Suppressor macrophage treated with lipopolysaccharide for 1 hour (primary cell): ENCODE data around the gene CPXM1.
"Not testable (repeated sequence)": the region's sequence is repeated elsewhere in the genome, so short reads cannot be mapped to it uniquely, and the experiment has no call there.

ENCODE experiments used
- DNase-seq, 3 donors: peaks; one replicate each; pipeline ENCODE4 v3.0.0-alpha.2; 2020 to 2022

The CPXM1 gene

GRCh38 chr20:2799688-2800520 is 523 bp downstream of the CPXM1 start:
- DNase-seq, result peak in 1 of 3 donors; percentile 20

GRCh38 chr20:2799271-2799670 is 1.2 kb downstream of the CPXM1 start:
- DNase-seq, result no peak

- no peak for DNase-seq
These were observed 1.6 kb downstream of the CPXM1 start for GRCh38 chr20:2798814-2799213.

- no peak for DNase-seq
These were observed 2.2 kb downstream of the CPXM1 start for GRCh38 chr20:2798095-2798805.

- DNase-seq, result peak in 2 of 3 donors; percentile 29 to 31
These were observed 3.1 kb downstream of the CPXM1 start for GRCh38 chr20:2797136-2797983.

- no peak for DNase-seq
These were observed 4.3 kb downstream of the CPXM1 start for GRCh38 chr20:2796011-2796660.

GRCh38 chr20:2795451-2795850 is 5.0 kb downstream of the CPXM1 start:
- DNase-seq, result peak; percentile 32 to 36 (median 34)

- DNase-seq, result no peak
These were observed 5.5 kb downstream of the CPXM1 start for GRCh38 chr20:2794866-2795447.

GRCh38 chr20:2794202-2794748 is 6.2 kb downstream of the CPXM1 start:
- no peak for DNase-seq

GRCh38 chr20:2793471-2793870 is 7.0 kb downstream of the CPXM1 start:
- DNase-seq, result no peak

- DNase-seq, result no peak
These were observed 16.4 kb downstream of the CPXM1 start for GRCh38 chr20:2783908-2784566.

GRCh38 chr20:2780948-2781347 is 19.5 kb downstream of the CPXM1 start:
- no peak for DNase-seq

GRCh38 chr20:2778602-2779321 is 21.7 kb downstream of the CPXM1 start:
- no peak for DNase-seq

GRCh38 chr20:2775139-2775538 is 25.3 kb downstream of the CPXM1 start:
- no peak for DNase-seq

GRCh38 chr20:2773812-2774211 is 26.6 kb downstream of the CPXM1 start:
- DNase-seq, result no peak

GRCh38 chr20:2771631-2772080 is 28.8 kb downstream of the CPXM1 start:
- peak; percentile 21 to 29 (median 24) for DNase-seq

- not testable (repeated sequence) for DNase-seq
These were observed 30.3 kb downstream of the CPXM1 start for GRCh38 chr20:2770091-2770490.

- no peak for DNase-seq
These were observed 31.8 kb downstream of the CPXM1 start for GRCh38 chr20:2768632-2769015.

GRCh38 chr20:2767768-2768631 is 32.4 kb downstream of the CPXM1 start:
- DNase-seq, result no peak

- no peak for DNase-seq
These were observed 37.2 kb downstream of the CPXM1 start for GRCh38 chr20:2763186-2763585.
